ENCODE data around the gene MESD. TPM values are rescaled to one million over a fixed set of nuclear protein-coding genes. Genes with fewer than 3 reads are reported as not detected.

The MESD gene
- total and polyA plus RNA-seq, 9 of the 15 experiments (the other 6 are each of a cell fraction or from before 2014, with no cell fraction given): 11.3 to 39.7 (median 22.8) TPM

DNA sequence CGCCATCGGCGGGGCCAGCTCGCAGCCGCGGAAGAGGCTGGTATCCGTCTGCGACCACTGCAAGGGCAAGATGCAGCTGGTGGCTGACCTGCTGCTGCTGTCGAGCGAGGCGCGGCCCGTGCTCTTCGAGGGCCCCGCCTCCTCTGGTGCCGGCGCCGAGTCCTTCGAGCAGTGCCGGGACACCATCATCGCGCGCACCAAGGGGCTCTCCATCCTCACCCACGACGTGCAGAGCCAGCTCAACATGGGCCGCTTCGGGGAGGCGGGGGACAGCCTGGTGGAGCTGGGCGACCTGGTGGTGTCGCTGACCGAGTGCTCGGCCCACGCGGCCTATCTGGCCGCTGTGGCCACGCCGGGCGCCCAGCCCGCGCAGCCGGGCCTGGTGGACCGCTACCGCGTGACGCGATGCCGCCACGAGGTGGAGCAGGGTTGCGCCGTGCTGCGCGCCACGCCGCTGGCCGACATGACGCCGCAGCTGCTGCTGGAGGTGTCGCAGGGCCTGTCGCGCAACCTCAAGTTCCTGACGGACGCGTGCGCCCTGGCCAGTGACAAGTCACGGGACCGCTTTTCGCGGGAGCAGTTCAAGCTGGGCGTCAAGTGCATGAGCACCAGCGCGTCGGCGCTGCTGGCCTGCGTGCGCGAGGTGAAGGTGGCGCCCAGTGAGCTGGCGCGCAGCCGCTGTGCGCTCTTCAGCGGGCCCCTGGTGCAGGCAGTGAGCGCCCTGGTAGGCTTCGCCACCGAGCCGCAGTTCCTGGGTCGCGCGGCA is 12.9 kb upstream of the MESD start (continued):
- TF ChIP-seq, protein P1, sequence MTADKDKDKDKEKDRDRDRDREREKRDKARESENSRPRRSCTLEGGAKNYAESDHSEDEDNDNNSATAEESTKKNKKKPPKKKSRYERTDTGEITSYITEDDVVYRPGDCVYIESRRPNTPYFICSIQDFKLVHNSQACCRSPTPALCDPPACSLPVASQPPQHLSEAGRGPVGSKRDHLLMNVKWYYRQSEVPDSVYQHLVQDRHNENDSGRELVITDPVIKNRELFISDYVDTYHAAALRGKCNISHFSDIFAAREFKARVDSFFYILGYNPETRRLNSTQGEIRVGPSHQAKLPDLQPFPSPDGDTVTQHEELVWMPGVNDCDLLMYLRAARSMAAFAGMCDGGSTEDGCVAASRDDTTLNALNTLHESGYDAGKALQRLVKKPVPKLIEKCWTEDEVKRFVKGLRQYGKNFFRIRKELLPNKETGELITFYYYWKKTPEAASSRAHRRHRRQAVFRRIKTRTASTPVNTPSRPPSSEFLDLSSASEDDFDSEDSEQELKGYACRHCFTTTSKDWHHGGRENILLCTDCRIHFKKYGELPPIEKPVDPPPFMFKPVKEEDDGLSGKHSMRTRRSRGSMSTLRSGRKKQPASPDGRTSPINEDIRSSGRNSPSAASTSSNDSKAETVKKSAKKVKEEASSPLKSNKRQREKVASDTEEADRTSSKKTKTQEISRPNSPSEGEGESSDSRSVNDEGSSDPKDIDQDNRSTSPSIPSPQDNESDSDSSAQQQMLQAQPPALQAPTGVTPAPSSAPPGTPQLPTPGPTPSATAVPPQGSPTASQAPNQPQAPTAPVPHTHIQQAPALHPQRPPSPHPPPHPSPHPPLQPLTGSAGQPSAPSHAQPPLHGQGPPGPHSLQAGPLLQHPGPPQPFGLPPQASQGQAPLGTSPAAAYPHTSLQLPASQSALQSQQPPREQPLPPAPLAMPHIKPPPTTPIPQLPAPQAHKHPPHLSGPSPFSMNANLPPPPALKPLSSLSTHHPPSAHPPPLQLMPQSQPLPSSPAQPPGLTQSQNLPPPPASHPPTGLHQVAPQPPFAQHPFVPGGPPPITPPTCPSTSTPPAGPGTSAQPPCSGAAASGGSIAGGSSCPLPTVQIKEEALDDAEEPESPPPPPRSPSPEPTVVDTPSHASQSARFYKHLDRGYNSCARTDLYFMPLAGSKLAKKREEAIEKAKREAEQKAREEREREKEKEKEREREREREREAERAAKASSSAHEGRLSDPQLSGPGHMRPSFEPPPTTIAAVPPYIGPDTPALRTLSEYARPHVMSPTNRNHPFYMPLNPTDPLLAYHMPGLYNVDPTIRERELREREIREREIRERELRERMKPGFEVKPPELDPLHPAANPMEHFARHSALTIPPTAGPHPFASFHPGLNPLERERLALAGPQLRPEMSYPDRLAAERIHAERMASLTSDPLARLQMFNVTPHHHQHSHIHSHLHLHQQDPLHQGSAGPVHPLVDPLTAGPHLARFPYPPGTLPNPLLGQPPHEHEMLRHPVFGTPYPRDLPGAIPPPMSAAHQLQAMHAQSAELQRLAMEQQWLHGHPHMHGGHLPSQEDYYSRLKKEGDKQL (CRISPR knock-in tag; IDR thresholded peaks at IDR 0.05; ENCODE audit: borderline replicate concordance): no peak
- TF ChIP-seq FIP1L1 (IDR thresholded peaks at IDR 0.05; ENCODE audit: low read depth, low read length, poor library complexity, severe bottlenecking) (no peak), CBFA2T2 (conservative IDR thresholded peaks at IDR 0.05) (no peak), PREB (CRISPR knock-in tag; IDR thresholded peaks at IDR 0.05) (no peak), ZBTB33 (CRISPR knock-in tag; IDR thresholded peaks at IDR 0.05) (peak; percentile 98), KDM5B (IDR thresholded peaks at IDR 0.05; ENCODE audit: insufficient replicate concordance, low read depth, low read length) (peak; percentile 2), STAG1 (CRISPR knock-in tag; IDR thresholded peaks at IDR 0.05; ENCODE audit: borderline replicate concordance) (no peak), TAF1 (IDR thresholded peaks at IDR 0.05; ENCODE audit: control insufficient read depth, extremely low read depth, insufficient read depth, low read length, severe bottlenecking) (no peak), ZBTB9 (CRISPR knock-in tag; IDR thresholded peaks at IDR 0.05) (no peak), THRAP3 (IDR thresholded peaks at IDR 0.05; ENCODE audit: borderline replicate concordance) (no peak), SMC3 (conservative IDR thresholded peaks at IDR 0.05; ENCODE audit: insufficient read depth, low read depth, low read length) (no peak), ZNF668 (CRISPR knock-in tag; IDR thresholded peaks at IDR 0.05) (no peak), KDM1A (IDR thresholded peaks at IDR 0.05) (no peak)
- TF ChIP-seq, protein P2, sequence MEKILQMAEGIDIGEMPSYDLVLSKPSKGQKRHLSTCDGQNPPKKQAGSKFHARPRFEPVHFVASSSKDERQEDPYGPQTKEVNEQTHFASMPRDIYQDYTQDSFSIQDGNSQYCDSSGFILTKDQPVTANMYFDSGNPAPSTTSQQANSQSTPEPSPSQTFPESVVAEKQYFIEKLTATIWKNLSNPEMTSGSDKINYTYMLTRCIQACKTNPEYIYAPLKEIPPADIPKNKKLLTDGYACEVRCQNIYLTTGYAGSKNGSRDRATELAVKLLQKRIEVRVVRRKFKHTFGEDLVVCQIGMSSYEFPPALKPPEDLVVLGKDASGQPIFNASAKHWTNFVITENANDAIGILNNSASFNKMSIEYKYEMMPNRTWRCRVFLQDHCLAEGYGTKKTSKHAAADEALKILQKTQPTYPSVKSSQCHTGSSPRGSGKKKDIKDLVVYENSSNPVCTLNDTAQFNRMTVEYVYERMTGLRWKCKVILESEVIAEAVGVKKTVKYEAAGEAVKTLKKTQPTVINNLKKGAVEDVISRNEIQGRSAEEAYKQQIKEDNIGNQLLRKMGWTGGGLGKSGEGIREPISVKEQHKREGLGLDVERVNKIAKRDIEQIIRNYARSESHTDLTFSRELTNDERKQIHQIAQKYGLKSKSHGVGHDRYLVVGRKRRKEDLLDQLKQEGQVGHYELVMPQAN (IDR thresholded peaks at IDR 0.05; ENCODE audit: borderline replicate concordance): no peak
